Urothelium cell line (cell line): ENCODE results near the gene ZNF423.

Source experiments
- DNase-seq: peaks from one replicate; pipeline ENCODE4 v3.0.0; 2011; ENCODE audit warnings: low spot score, mixed read lengths
- FAIRE-seq: peaks from 2 replicates; lab custom pipeline; 2011; peaks lifted over from hg19 to GRCh38; lab: Jason Lieb, UNC

Gene ZNF423

GRCh38 chr16:49634235-49635008 lies 221.5 kb downstream of the ZNF423 start:
- no peak for FAIRE-seq
- DNase-seq: no peak

- no peak for FAIRE-seq
- DNase-seq: no peak
Measured at GRCh38 chr16:49632795-49633184, 223.1 kb downstream of the ZNF423 start.

GRCh38 chr16:49632086-49632794 lies 223.7 kb downstream of the ZNF423 start:
- no peak for FAIRE-seq

GRCh38 chr16:49631187-49632041 lies 224.5 kb downstream of the ZNF423 start:
- DNase-seq (no peak), FAIRE-seq (no peak)

More at GRCh38 chr16:49632086-49632794, 223.7 kb downstream of the ZNF423 start:
- no peak for DNase-seq

GRCh38 chr16:49630783-49631182 lies 225.1 kb downstream of the ZNF423 start:
- DNase-seq (no peak), FAIRE-seq (no peak)

- FAIRE-seq (no peak), DNase-seq (no peak)
Measured at GRCh38 chr16:49629851-49630250, 226.1 kb downstream of the ZNF423 start.

- peak; percentile 67 for FAIRE-seq
Measured at GRCh38 chr16:49628148-49628547, 227.8 kb downstream of the ZNF423 start.

GRCh38 chr16:49625311-49626065 lies 230.4 kb downstream of the ZNF423 start:
- FAIRE-seq: no peak
- DNase-seq: no peak

More at GRCh38 chr16:49628148-49628547, 227.8 kb downstream of the ZNF423 start:
- no peak for DNase-seq

GRCh38 chr16:49623501-49624266 lies 232.2 kb downstream of the ZNF423 start:
- DNase-seq: no peak
- FAIRE-seq: no peak

- FAIRE-seq: no peak
Measured at GRCh38 chr16:49622421-49623402, 233.2 kb downstream of the ZNF423 start.

GRCh38 chr16:49622084-49622390 lies 233.9 kb downstream of the ZNF423 start:
- DNase-seq (no peak), FAIRE-seq (no peak)

More at GRCh38 chr16:49622421-49623402, 233.2 kb downstream of the ZNF423 start:
- no peak for DNase-seq

GRCh38 chr16:49621241-49622083 lies 234.4 kb downstream of the ZNF423 start:
- FAIRE-seq (no peak), DNase-seq (no peak)

GRCh38 chr16:49620869-49621240 lies 235.1 kb downstream of the ZNF423 start:
- FAIRE-seq: no peak
- DNase-seq: no peak

- peak; percentile 88 for DNase-seq
- peak; percentile 86 for FAIRE-seq
Measured at GRCh38 chr16:49620158-49620868, 235.6 kb downstream of the ZNF423 start.

- FAIRE-seq: no peak
- no peak for DNase-seq
Measured at GRCh38 chr16:49619811-49620157, 236.1 kb downstream of the ZNF423 start.

GRCh38 chr16:49618955-49619354 lies 237.0 kb downstream of the ZNF423 start:
- no peak for FAIRE-seq
- DNase-seq: no peak

- DNase-seq (no peak), FAIRE-seq (no peak)
Measured at GRCh38 chr16:49617710-49618330, 238.1 kb downstream of the ZNF423 start.
